HepG2 (cell line): ENCODE data around the gene AKT3. TPM values are rescaled to one million over a fixed set of nuclear protein-coding genes. Genes with fewer than 3 reads are reported as not detected.

Source experiments
- ETS1 ChIP-seq: sonication (generic); formaldehyde crosslinking; IDR thresholded peaks from 2 replicates; pipeline ENCODE4 v1.4.0; 2020; ENCODE audit warnings: missing genetic modification reagents
- ETV6 ChIP-seq: sonication (generic); formaldehyde crosslinking; conservative IDR thresholded peaks from 2 replicates; pipeline ENCODE4 v1.4.0; 2020; ENCODE audit warnings: missing genetic modification reagents
- FOXK2 ChIP-seq: fragments of 450-650 bp; IDR thresholded peaks from 2 replicates; pipeline ENCODE4 v1.6.1; 2016
- HMG20B ChIP-seq: conservative IDR thresholded peaks from 2 replicates; pipeline ENCODE4 v1.6.1; 2016; ENCODE audit warnings: missing genetic modification reagents, missing compliant biosample characterization
- KDM4B ChIP-seq: sonication (generic); formaldehyde crosslinking; IDR thresholded peaks from 2 replicates; pipeline ENCODE4 v1.4.0; 2020; ENCODE audit warnings: missing genetic modification reagents
- KLF9 ChIP-seq: IDR thresholded peaks from 2 replicates; pipeline ENCODE4 v1.6.1; 2016; ENCODE audit warnings: low read depth
- MXD4 ChIP-seq: IDR thresholded peaks from 2 replicates; pipeline ENCODE4 v1.6.1; 2016; ENCODE audit warnings: mild to moderate bottlenecking, missing biosample characterization, missing genetic modification reagents
- NFRKB ChIP-seq: fragments of 450-650 bp; IDR thresholded peaks from 2 replicates; pipeline ENCODE4 v1.6.1; 2017
- POGZ ChIP-seq: sonication (generic); formaldehyde crosslinking; IDR thresholded peaks from 2 replicates; pipeline ENCODE4 v1.4.0; 2020; ENCODE audit warnings: mild to moderate bottlenecking, missing genetic modification reagents
- POLR2A ChIP-seq, 2 experiments: IDR thresholded peaks; 2 replicates each; pipeline ENCODE4 v1.6.1; 2011; ENCODE audit warnings: low read depth in 2 of 2, low read length in 2 of 2, mild to moderate bottlenecking in 1 of 2, moderate library complexity in 1 of 2; ENCODE audit not compliant: insufficient read depth in 1 of 2
- REPIN1 ChIP-seq: sonication (generic); formaldehyde crosslinking; IDR thresholded peaks from 2 replicates; pipeline ENCODE4 v1.8.0; 2022; ENCODE audit warnings: missing genetic modification reagents, low read depth, mild to moderate bottlenecking, borderline replicate concordance
- REXO4 ChIP-seq: sonication (generic); formaldehyde crosslinking; IDR thresholded peaks from 2 replicates; pipeline ENCODE4 v1.8.0; 2022; ENCODE audit warnings: missing genetic modification reagents, mild to moderate bottlenecking, borderline replicate concordance
- RFXANK ChIP-seq: IDR thresholded peaks from 2 replicates; pipeline ENCODE4 v1.6.1; 2016
- SOX13 ChIP-seq, 3 experiments: fragments of 450-650 bp in 1 of 3; sonication (generic) in 1 of 3; formaldehyde crosslinking in 1 of 3; IDR thresholded peaks in 2 of 3; conservative IDR thresholded peaks in 1 of 3; 2 replicates each; pipeline versions ENCODE4 v1.5.0 to v1.6.1; 2016 to 2020; ENCODE audit warnings: antibody characterized with exemption in 1 of 3, mild to moderate bottlenecking in 1 of 3, missing compliant biosample characterization in 1 of 3, missing genetic modification reagents in 1 of 3, moderate library complexity in 1 of 3
- TCF7 ChIP-seq: sonication (generic); IDR thresholded peaks from 2 replicates; pipeline ENCODE4 v1.6.1; 2016; ENCODE audit warnings: antibody characterized with exemption, low read depth
- ZBTB42 ChIP-seq: sonication (generic); formaldehyde crosslinking; IDR thresholded peaks from 2 replicates; pipeline ENCODE4 v1.5.0; 2020; ENCODE audit warnings: mild to moderate bottlenecking, missing genetic modification reagents
- ZBTB43 ChIP-seq: sonication (generic); formaldehyde crosslinking; conservative IDR thresholded peaks from 2 replicates; pipeline ENCODE4 v1.4.0; 2020; ENCODE audit warnings: missing genetic modification reagents
- ZNF414 ChIP-seq: sonication (generic); formaldehyde crosslinking; IDR thresholded peaks from 2 replicates; pipeline ENCODE4 v1.5.0; 2020; ENCODE audit warnings: missing genetic modification reagents
- ZNF607 ChIP-seq: sonication (generic); formaldehyde crosslinking; IDR thresholded peaks from 2 replicates; pipeline ENCODE4 v1.5.1; 2020; ENCODE audit warnings: missing genetic modification reagents, mild to moderate bottlenecking, borderline replicate concordance
- ZSCAN25 ChIP-seq: sonication (generic); formaldehyde crosslinking; IDR thresholded peaks from 2 replicates; pipeline ENCODE4 v1.8.0; 2022; ENCODE audit warnings: mild to moderate bottlenecking, missing genetic modification reagents
- polyA plus RNA-seq, 8 experiments: library from polyadenylated mRNA; depleted of rRNA in 3 of 8; stranded (reverse) in 7 of 8; unstranded in 1 of 8; fragments of >200 nt; fragmentation: Illumina TruSeq in 4 of 8; extraction: Trizol in 4 of 8; gene quantifications; 2 replicates each; pipeline versions ENCODE4 v1.2.1 to v1.2.3, GENCODE V29; 2011 to 2016; ENCODE audit warnings: low read depth in 4 of 8, missing spikeins in 1 of 8, mixed read lengths in 1 of 8; ENCODE audit not compliant: insufficient read depth in 1 of 8
- total RNA-seq, 5 experiments: library from RNA; depleted of rRNA; stranded (reverse); fragments of >200 nt; fragmentation: Illumina TruSeq; extraction: Trizol; gene quantifications; 2 replicates each; pipeline ENCODE4 v1.2.3, GENCODE V29; 2016; ENCODE audit warnings: low read depth in 1 of 5
- TF ChIP-seq, protein P1 (sequence below): sonication (generic); formaldehyde crosslinking; IDR thresholded peaks from 2 replicates; pipeline ENCODE4 v1.4.0; 2020; ENCODE audit warnings: missing genetic modification reagents
- TF ChIP-seq, protein P2 (sequence below): sonication (generic); formaldehyde crosslinking; IDR thresholded peaks from 2 replicates; pipeline ENCODE4 v1.9.0; 2022; ENCODE audit warnings: missing genetic modification reagents, mild to moderate bottlenecking, borderline replicate concordance
- TF ChIP-seq, protein P3 (sequence below): sonication (generic); formaldehyde crosslinking; IDR thresholded peaks from 2 replicates; pipeline ENCODE4; 2020; ENCODE audit warnings: missing genetic modification reagents, mild to moderate bottlenecking, borderline replicate concordance

AKT3 gene
- total and polyA plus RNA-seq, 2 of the 13 experiments (the other 11 are each of a cell fraction or from before 2014, with no cell fraction given) = 0.07 TPM

GRCh38 chr1:243628476-243628907 is 221.6 kb downstream of the AKT3 start (continued):
- TF ChIP-seq ETS1 (CRISPR knock-in tag) (no peak), FOXK2 (no peak), RFXANK (no peak), KDM4B (CRISPR knock-in tag) (no peak), MXD4 (no peak), ZBTB43 (CRISPR knock-in tag) (no peak), TCF7 (peak; percentile 69), REPIN1 (CRISPR knock-in tag) (no peak), REXO4 (CRISPR knock-in tag) (no peak), KLF9 (no peak), ZNF607 (no peak), ZBTB42 (no peak), ZNF414 (CRISPR knock-in tag) (no peak), POGZ (CRISPR knock-in tag) (peak; percentile 75), ETV6 (no peak), NFRKB (no peak), POLR2A (IDR thresholded peaks at IDR 0.05; ENCODE audit: insufficient read depth in 1 of 2, low read depth in 2 of 2, low read length in 2 of 2) (no peak), SOX13 (IDR thresholded peaks at IDR 0.05) (peak; percentile 80; the same call in 1 of the 2 replicates), SOX13 (CRISPR knock-in tag; conservative IDR thresholded peaks at IDR 0.05 in 1 of 2, IDR thresholded peaks at IDR 0.05 in 1 of 2) (peak in 1 of 2 experiments; percentile 98; a peak in 2 of 4 replicates), HMG20B (CRISPR knock-in tag) (no peak), ZSCAN25 (no peak)
- TF ChIP-seq, protein P1, sequence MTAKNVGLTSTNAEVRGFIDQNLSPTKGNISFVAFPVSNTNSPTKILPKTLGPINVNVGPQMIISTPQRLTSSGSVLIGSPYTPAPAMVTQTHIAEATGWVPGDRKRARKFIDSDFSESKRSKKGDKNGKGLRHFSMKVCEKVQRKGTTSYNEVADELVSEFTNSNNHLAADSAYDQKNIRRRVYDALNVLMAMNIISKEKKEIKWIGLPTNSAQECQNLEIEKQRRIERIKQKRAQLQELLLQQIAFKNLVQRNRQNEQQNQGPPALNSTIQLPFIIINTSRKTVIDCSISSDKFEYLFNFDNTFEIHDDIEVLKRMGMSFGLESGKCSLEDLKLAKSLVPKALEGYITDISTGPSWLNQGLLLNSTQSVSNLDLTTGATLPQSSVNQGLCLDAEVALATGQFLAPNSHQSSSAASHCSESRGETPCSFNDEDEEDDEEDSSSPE (CRISPR knock-in tag) = no peak
- TF ChIP-seq, protein P2, sequence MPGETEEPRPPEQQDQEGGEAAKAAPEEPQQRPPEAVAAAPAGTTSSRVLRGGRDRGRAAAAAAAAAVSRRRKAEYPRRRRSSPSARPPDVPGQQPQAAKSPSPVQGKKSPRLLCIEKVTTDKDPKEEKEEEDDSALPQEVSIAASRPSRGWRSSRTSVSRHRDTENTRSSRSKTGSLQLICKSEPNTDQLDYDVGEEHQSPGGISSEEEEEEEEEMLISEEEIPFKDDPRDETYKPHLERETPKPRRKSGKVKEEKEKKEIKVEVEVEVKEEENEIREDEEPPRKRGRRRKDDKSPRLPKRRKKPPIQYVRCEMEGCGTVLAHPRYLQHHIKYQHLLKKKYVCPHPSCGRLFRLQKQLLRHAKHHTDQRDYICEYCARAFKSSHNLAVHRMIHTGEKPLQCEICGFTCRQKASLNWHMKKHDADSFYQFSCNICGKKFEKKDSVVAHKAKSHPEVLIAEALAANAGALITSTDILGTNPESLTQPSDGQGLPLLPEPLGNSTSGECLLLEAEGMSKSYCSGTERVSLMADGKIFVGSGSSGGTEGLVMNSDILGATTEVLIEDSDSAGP = no peak
- TF ChIP-seq, protein P3, sequence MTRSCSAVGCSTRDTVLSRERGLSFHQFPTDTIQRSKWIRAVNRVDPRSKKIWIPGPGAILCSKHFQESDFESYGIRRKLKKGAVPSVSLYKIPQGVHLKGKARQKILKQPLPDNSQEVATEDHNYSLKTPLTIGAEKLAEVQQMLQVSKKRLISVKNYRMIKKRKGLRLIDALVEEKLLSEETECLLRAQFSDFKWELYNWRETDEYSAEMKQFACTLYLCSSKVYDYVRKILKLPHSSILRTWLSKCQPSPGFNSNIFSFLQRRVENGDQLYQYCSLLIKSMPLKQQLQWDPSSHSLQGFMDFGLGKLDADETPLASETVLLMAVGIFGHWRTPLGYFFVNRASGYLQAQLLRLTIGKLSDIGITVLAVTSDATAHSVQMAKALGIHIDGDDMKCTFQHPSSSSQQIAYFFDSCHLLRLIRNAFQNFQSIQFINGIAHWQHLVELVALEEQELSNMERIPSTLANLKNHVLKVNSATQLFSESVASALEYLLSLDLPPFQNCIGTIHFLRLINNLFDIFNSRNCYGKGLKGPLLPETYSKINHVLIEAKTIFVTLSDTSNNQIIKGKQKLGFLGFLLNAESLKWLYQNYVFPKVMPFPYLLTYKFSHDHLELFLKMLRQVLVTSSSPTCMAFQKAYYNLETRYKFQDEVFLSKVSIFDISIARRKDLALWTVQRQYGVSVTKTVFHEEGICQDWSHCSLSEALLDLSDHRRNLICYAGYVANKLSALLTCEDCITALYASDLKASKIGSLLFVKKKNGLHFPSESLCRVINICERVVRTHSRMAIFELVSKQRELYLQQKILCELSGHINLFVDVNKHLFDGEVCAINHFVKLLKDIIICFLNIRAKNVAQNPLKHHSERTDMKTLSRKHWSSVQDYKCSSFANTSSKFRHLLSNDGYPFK (CRISPR knock-in tag) = no peak
